ENCODE data around the gene NOD2. TPM values are rescaled to one million over a fixed set of nuclear protein-coding genes. Genes with fewer than 3 reads are reported as not detected.

Gene NOD2
- total RNA-seq, 4 donors from 2014 or later: 0.41 to 2.6 (median 2.2) TPM; not detected in 1

- no peak for DNase-seq
- H3K4me1 ChIP-seq: peaks cover 11 to 22% (median 17%) of the 10 kb centered on the region in 4 donors
- in situ Hi-C loops (cut with MboI; ENCODE audit: low pct_ligation_motif_present in 1 of 4, low pct_unique_long_range_greater_than_20kb in 1 of 4, low sequenced_read_pairs in 3 of 4) (no loop called here), intact Hi-C loops (cut with DNase I; ENCODE audit: low total_unique reads) (no loop called here)
- no peak for TF ChIP-seq EP300 (IDR thresholded peaks at IDR 0.05; ENCODE audit: low read depth)
- no peak for TF ChIP-seq POLR2AphosphoS5 (IDR thresholded peaks at IDR 0.05)
- no peak for TF ChIP-seq CTCF (IDR thresholded peaks at IDR 0.05)
- TF ChIP-seq POLR2A (IDR thresholded peaks at IDR 0.05): no peak
- peaks cover 8 to 9% of the 10 kb centered on the region in 2 donors for H3K9me3 ChIP-seq
- no peaks in the 10 kb centered on the region for H3K36me3 ChIP-seq
- H3K27me3 ChIP-seq: no peaks in the 10 kb centered on the region
- H3K4me3 ChIP-seq: no peak overlapping the region
- no peak overlapping the region for H3K27ac ChIP-seq
- WGBS, 2 donors (ENCODE audit: low coverage in 1 of 2): 90 to 100% methylated on average over 1 to 17 of the region's 19 CpGs
Observed at GRCh38 chr16:50699326-50700159, 6.1 kb downstream of the NOD2 start.

GRCh38 chr16:50702725-50703124, 9.3 kb downstream of the NOD2 start:
- Histone ChIP-seq H3K4me1 (peaks cover 0 to 2% (median under 1%) of the 10 kb centered on the region in 4 donors), H3K27ac (no peak overlapping the region), H3K36me3 (no peaks in the 10 kb centered on the region), H3K9me3 (peaks cover 16 to 17% of the 10 kb centered on the region in 2 donors), H3K4me3 (no peak overlapping the region), H3K27me3 (no peaks in the 10 kb centered on the region)
- DNase-seq: no peak
- TF ChIP-seq CTCF (IDR thresholded peaks at IDR 0.05): no peak
- no peak for TF ChIP-seq POLR2A (IDR thresholded peaks at IDR 0.05)
- no peak for TF ChIP-seq EP300 (IDR thresholded peaks at IDR 0.05; ENCODE audit: low read depth)
- TF ChIP-seq POLR2AphosphoS5 (IDR thresholded peaks at IDR 0.05): no peak
- intact Hi-C loops (cut with DNase I; ENCODE audit: low total_unique reads) (no loop called here), in situ Hi-C loops (cut with MboI; ENCODE audit: low pct_ligation_motif_present in 1 of 4, low pct_unique_long_range_greater_than_20kb in 1 of 4, low sequenced_read_pairs in 3 of 4) (no loop called here)
- 67 to 92% methylated on average over 1 to 3 of the region's 3 CpGs for WGBS, 2 donors (ENCODE audit: low coverage in 1 of 2)

- WGBS, 2 donors (ENCODE audit: low coverage in 1 of 2): 86 to 100% methylated on average over 1 of the region's 1 CpG
- in situ Hi-C loops (cut with MboI; ENCODE audit: low pct_ligation_motif_present in 1 of 4, low pct_unique_long_range_greater_than_20kb in 1 of 4, low sequenced_read_pairs in 3 of 4): no loop called here
- Histone ChIP-seq H3K36me3 (no peaks in the 10 kb centered on the region), H3K27me3 (no peaks in the 10 kb centered on the region), H3K27ac (no peak overlapping the region), H3K9me3 (peaks cover 16 to 17% of the 10 kb centered on the region in 2 donors), H3K4me1 (no peaks in the 10 kb centered on the region), H3K4me3 (no peak overlapping the region)
- intact Hi-C loops (cut with DNase I; ENCODE audit: low total_unique reads): no loop called here
- TF ChIP-seq EP300 (IDR thresholded peaks at IDR 0.05; ENCODE audit: low read depth) (no peak), POLR2A (IDR thresholded peaks at IDR 0.05) (no peak), POLR2AphosphoS5 (IDR thresholded peaks at IDR 0.05) (no peak), CTCF (IDR thresholded peaks at IDR 0.05) (no peak)
- no peak for DNase-seq
Observed at GRCh38 chr16:50704245-50704644, 10.8 kb downstream of the NOD2 start.

GRCh38 chr16:50705436-50706110, 12.2 kb downstream of the NOD2 start:
- intact Hi-C loops (cut with DNase I; ENCODE audit: low total_unique reads): no loop called here
- no peak overlapping the region for H3K27ac ChIP-seq
- no peaks in the 10 kb centered on the region for H3K36me3 ChIP-seq
- in situ Hi-C loops (cut with MboI; ENCODE audit: low pct_ligation_motif_present in 1 of 4, low pct_unique_long_range_greater_than_20kb in 1 of 4, low sequenced_read_pairs in 3 of 4): no loop called here
- no peak overlapping the region for H3K4me3 ChIP-seq
- no peak for TF ChIP-seq EP300 (IDR thresholded peaks at IDR 0.05; ENCODE audit: low read depth)
- no peak for TF ChIP-seq CTCF (IDR thresholded peaks at IDR 0.05)
- no peak for TF ChIP-seq POLR2A (IDR thresholded peaks at IDR 0.05)
- no peak for TF ChIP-seq POLR2AphosphoS5 (IDR thresholded peaks at IDR 0.05)
- H3K4me1 ChIP-seq: no peaks in the 10 kb centered on the region
- peaks cover 16 to 17% of the 10 kb centered on the region in 2 donors for H3K9me3 ChIP-seq
- no peak for DNase-seq
- 81 to 89% methylated on average over 5 of the region's 5 CpGs for WGBS, 2 donors (ENCODE audit: low coverage in 1 of 2)
- H3K27me3 ChIP-seq: no peaks in the 10 kb centered on the region

All from transverse colon (tissue), 4 donors.